ENCODE measurements around the gene HSCB.
"Not testable (repeated sequence)": the region's sequence is repeated elsewhere in the genome, so short reads cannot be mapped to it uniquely, and the experiment has no call there.

HSCB gene

DNA sequence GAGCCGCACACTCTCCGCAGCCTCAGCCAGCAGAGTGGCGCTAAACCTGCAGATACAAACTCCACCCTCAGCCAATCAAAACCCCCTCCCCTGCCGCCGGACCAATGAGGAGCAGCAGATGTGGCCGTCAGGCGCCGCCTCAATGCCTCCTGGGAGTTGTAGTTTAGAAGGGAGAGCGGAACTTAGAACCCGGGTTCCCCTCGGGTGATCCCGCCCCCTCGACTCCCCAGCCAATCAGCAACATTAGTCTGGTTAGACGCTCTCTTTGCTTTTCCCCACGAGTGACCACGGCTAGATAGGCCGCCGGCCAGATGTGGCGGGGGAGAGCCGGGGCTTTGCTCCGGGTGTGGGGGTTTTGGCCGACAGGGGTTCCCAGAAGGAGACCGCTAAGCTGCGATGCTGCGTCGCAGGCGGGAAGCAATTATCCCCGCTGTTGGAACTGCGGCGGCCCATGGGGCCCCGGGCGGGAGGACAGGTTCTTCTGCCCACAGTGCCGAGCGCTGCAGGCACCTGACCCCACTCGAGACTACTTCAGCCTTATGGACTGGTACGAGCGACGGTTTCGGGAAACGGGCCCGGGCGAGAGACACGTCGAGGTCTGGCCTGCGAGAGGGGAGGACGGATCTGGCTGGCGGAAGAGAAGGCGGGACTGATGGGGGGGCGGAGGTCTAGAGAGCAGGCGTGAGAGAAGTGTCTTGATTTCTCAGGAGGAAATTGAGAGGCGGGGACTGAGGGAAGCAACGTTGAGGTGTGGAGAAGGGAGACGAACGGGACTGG lies at the start of gene HSCB, which contains the start of gene CHEK2:
HSCB (plus strand) TSS at position 255 of the 777 bp plus-strand sequence; CDS start at position 312, 57 bp downstream.
CHEK2 (minus strand) TSS at position 36 of the 777 bp plus-strand sequence. CDS start 7,099 bp downstream, outside the sequence.
- in situ Hi-C loops (cut with MboI; ENCODE audit: low sequenced_read_pairs, unreplicated experiment) = no loop called here
- DNase-seq (ENCODE audit: low spot score) = peak; percentile 95
- TF ChIP-seq, protein P1, sequence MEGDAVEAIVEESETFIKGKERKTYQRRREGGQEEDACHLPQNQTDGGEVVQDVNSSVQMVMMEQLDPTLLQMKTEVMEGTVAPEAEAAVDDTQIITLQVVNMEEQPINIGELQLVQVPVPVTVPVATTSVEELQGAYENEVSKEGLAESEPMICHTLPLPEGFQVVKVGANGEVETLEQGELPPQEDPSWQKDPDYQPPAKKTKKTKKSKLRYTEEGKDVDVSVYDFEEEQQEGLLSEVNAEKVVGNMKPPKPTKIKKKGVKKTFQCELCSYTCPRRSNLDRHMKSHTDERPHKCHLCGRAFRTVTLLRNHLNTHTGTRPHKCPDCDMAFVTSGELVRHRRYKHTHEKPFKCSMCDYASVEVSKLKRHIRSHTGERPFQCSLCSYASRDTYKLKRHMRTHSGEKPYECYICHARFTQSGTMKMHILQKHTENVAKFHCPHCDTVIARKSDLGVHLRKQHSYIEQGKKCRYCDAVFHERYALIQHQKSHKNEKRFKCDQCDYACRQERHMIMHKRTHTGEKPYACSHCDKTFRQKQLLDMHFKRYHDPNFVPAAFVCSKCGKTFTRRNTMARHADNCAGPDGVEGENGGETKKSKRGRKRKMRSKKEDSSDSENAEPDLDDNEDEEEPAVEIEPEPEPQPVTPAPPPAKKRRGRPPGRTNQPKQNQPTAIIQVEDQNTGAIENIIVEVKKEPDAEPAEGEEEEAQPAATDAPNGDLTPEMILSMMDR (IDR thresholded peaks at IDR 0.05; ENCODE audit: borderline replicate concordance, control extremely low read depth, extremely low read depth, insufficient read depth, missing control alignments) = no peak

- DNase-seq (ENCODE audit: low spot score); in situ Hi-C loops (cut with MboI; ENCODE audit: low sequenced_read_pairs, unreplicated experiment): not testable (repeated sequence)
These were observed 48.6 kb upstream of the HSCB start for GRCh38 chr22:28693041-28693760.

GRCh38 chr22:28702891-28703290 lies 38.9 kb upstream of the HSCB start:
- no peak for DNase-seq (ENCODE audit: low spot score)
- in situ Hi-C loops (cut with MboI; ENCODE audit: low sequenced_read_pairs, unreplicated experiment) = no loop called here
- TF ChIP-seq, protein P1 (IDR thresholded peaks at IDR 0.05; ENCODE audit: borderline replicate concordance, control extremely low read depth, extremely low read depth, insufficient read depth, missing control alignments) = no peak

- TF ChIP-seq, protein P1 (IDR thresholded peaks at IDR 0.05; ENCODE audit: borderline replicate concordance, control extremely low read depth, extremely low read depth, insufficient read depth, missing control alignments) = no peak
- DNase-seq (ENCODE audit: low spot score) = no peak
- in situ Hi-C loops (cut with MboI; ENCODE audit: low sequenced_read_pairs, unreplicated experiment) = no loop called here
These were observed 38.4 kb upstream of the HSCB start for GRCh38 chr22:28703436-28703835.

GRCh38 chr22:28706845-28707244 lies 35.0 kb upstream of the HSCB start:
- in situ Hi-C loops (cut with MboI; ENCODE audit: low sequenced_read_pairs, unreplicated experiment) = no loop called here
- TF ChIP-seq, protein P1 (IDR thresholded peaks at IDR 0.05; ENCODE audit: borderline replicate concordance, control extremely low read depth, extremely low read depth, insufficient read depth, missing control alignments) = no peak
- no peak for DNase-seq (ENCODE audit: low spot score)

DNA sequence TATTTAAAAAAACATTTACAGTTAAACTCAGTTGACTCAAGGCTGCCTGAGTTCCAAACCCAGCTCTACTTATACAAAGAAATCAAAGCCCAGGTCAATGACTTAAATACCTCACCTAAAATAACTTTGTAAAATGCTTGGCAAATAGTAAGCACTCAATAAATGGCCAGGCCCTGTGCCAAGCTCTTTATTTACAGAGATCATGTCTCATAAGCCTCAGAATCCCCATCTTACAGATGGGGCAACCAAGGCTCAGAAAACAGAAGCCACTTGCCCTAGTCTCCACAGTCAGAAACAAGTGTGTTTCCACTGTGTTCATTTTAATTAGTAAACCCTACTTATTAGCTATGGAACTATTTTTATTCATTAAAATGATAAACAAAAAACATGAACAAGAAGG lies 31.7 kb upstream of the HSCB start:
- TF ChIP-seq, protein P1 (IDR thresholded peaks at IDR 0.05; ENCODE audit: borderline replicate concordance, control extremely low read depth, extremely low read depth, insufficient read depth, missing control alignments) = no peak
- no peak for DNase-seq (ENCODE audit: low spot score)

More for the DNA sequence above, 31.7 kb upstream of the HSCB start:
- in situ Hi-C loops (cut with MboI; ENCODE audit: low sequenced_read_pairs, unreplicated experiment) = no loop called here

Data from GM13976 (cell line).